Spleen (tissue), 7 donors: Measurements from ENCODE around the gene PTPRN2.
"Not testable (repeated sequence)": the region's sequence is repeated elsewhere in the genome, so short reads cannot be mapped to it uniquely, and the experiment has no call there.

Source experiments
- CTCF ChIP-seq, 11 experiments: fragments of 200-600 bp in 7 of 11; fragments of 450-650 bp in 4 of 11; sonication (generic) in 4 of 11; IDR thresholded peaks in 8 of 11; conservative IDR thresholded peaks in 3 of 11; 1 replicate in 7 of 11; 2 replicates in 4 of 11; pipeline versions ENCODE4 v1.4.0 to v1.8.0; 2016 to 2021; ENCODE audit warnings: antibody characterized with exemption in 11 of 11, inconsistent platforms in 4 of 11, mild to moderate bottlenecking in 1 of 11
- POLR2A ChIP-seq, 3 donors: fragments of 450-650 bp; IDR thresholded peaks; one replicate each; pipeline ENCODE4 v1.5.1; 2017; ENCODE audit warnings: antibody characterized with exemption in 3 of 3, mild to moderate bottlenecking in 1 of 3
- donor health status: DM: no; HTN: no; CAD: no; lungs with moderate emphysema.
- donor health status: DM: no; HTN: no; CAD: no.
- donor health status: DM: no; HTN: no; CAD: no.

GRCh38 chr7:157592636-157593320, 994.8 kb downstream of the PTPRN2 start:
- TF ChIP-seq CTCF (IDR thresholded peaks at IDR 0.05 in 8 of 11, conservative IDR thresholded peaks at IDR 0.05 in 3 of 11); POLR2A (IDR thresholded peaks at IDR 0.05): not testable (repeated sequence)
